Sciatic nerve (tissue), 2 donors: Measurements from ENCODE around the gene GRID1. TPM values are rescaled to one million over a fixed set of nuclear protein-coding genes. Genes with fewer than 3 reads are reported as not detected.

ENCODE experiments used
- ATAC-seq: fragments of 200-7000 bp; cut with Tn5 transposase; one replicate; pipeline ENCODE4 v1.9.1; 2020; ENCODE audit warnings: mild to moderate bottlenecking, moderate library complexity
- DNase-seq: peaks from one replicate; pipeline ENCODE4 v3.0.0-alpha.2; 2020; ENCODE audit warnings: low spot score
- intact Hi-C: fragments of 100-400 bp; cut with DNase I; formaldehyde crosslinking; loops from one replicate; pipeline ENCODE4 v1.14.2; 2022
- total RNA-seq: library from RNA; stranded (reverse); fragmentation: NEBNext Ultra II Directional; extraction: Animal tissue kit (Norgen Biotek cat#: 25700); gene quantifications from one replicate; pipeline ENCODE4 v1.2.1, GENCODE V29; 2021
- donor health status: DM: no; HTN: no; CAD: no.
- donor health status: DM: no; HTN: no; CAD: no.

The GRID1 gene
- total RNA-seq, 1 donor from 2014 or later: 15.4 TPM

DNA sequence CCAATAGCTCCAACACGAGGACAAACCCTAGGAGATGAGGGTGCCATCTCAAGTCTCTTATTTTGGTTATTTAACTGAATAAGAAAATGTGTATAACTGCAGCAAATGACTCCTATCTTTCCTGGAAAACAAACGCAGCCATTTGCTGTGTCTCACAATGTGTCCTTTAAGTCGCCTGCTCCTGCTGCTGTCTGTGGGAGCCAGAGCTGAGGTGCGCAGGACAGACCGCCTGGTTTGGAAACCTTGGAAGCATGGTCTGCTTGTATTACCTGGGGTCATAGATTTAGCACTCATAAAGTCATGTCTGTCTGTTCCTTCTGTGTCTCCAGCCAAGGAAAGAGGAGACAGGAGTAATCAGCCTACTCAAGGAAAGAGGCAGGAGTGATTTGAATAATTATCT is 760.2 kb downstream of the GRID1 start:
- ATAC-seq (no peak), DNase-seq (no peak)
- intact Hi-C loops: no loop called here

- intact Hi-C loops: no loop called here
- ATAC-seq (no peak), DNase-seq (no peak)
These were observed 761.7 kb downstream of the GRID1 start for GRCh38 chr10:85604884-85605283.

DNA sequence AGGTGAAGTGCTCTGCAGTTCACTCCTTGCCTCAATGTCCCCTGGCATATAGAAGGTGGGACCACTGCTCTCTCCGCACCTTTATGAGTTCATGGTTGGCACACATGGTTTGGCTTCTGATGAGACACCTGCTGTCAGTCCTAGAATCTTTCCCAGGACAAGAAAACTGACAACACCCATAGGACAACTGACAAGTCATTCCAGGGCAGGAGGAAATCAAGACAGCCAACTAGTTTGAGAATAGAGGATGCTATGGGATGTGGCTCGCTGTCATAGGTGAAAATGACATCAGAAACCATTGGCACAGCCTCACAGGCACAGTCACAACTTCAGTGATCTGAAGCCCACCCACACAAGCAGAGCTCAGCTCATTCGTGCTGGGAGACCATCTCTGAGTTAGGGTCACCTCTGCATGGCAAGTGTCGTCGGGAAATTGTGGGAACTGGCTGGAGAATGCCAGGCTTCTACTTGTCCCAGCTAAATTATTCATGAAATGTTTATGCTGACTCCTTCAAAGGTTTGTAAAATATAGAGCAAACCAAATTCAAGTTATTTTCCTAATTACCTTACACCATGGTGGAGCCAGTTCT is 762.4 kb downstream of the GRID1 start:
- intact Hi-C loops: no loop called here
- DNase-seq (no peak), ATAC-seq (no peak)

GRCh38 chr10:85603151-85603940 is 763.2 kb downstream of the GRID1 start:
- ATAC-seq: no peak
- intact Hi-C loops: no loop called here
- no peak for DNase-seq

DNA sequence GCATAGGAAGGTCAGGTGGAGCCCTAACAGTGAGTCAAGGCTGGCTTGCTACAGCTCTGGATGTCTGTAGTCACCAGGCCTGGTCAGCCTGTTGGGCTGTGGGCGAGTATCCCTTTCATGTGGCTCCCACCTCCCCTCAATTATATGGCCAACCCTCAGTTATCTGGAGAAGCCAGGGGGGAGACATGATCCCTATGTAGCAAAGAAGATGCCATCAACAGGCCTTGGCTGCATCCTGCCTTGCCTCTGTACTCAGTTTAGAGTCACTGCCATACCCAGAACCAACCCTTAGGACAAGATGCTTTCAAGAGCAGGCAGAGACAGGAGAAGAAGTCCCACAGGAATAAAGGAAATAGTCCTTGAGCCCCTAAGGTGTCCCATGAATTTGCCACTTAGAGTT is 763.9 kb downstream of the GRID1 start:
- DNase-seq (no peak), ATAC-seq (no peak)
- intact Hi-C loops: no loop called here

- ATAC-seq (no peak), DNase-seq (no peak)
- intact Hi-C loops: no loop called here
These were observed 764.3 kb downstream of the GRID1 start for GRCh38 chr10:85602306-85602705.

DNA sequence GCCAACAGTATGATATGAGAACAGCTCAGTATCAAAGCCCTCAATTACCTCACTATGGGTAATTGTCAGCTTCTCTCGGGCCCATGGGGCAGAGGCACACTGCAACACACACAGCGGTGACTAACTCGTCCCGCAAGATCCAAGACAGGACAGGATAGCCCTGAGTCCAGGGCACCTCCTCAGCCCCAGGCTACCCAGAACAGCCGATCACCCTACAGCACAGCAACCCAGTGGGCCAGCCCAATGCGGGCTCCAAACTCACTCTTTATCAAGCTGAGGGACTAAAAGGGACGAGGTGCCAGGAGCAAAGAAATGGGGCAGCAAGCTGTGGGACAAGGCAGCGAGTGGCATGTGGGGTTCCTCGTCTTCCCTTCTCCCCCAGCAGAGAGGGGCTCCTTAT is 765.1 kb downstream of the GRID1 start:
- intact Hi-C loops: no loop called here
- no peak for DNase-seq
- ATAC-seq: no peak

DNA sequence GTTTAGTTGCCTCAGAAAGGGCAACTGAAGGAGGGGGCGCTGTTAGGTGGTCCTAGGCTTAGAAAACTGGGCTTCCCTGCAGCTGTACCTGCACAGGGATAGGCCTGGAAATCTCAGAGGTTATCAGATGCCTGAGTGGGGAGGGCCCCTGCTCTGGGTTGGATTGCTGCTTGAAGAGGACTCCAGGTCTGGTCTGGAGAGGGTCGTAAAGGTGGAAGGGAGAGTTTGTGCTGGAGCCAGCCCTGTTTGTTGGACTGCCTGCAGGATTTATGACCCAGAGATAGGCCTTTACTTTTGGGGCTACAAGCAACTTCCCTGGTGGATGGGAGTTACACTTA is 765.9 kb downstream of the GRID1 start:
- no peak for DNase-seq
- intact Hi-C loops: no loop called here
- ATAC-seq: no peak

DNA sequence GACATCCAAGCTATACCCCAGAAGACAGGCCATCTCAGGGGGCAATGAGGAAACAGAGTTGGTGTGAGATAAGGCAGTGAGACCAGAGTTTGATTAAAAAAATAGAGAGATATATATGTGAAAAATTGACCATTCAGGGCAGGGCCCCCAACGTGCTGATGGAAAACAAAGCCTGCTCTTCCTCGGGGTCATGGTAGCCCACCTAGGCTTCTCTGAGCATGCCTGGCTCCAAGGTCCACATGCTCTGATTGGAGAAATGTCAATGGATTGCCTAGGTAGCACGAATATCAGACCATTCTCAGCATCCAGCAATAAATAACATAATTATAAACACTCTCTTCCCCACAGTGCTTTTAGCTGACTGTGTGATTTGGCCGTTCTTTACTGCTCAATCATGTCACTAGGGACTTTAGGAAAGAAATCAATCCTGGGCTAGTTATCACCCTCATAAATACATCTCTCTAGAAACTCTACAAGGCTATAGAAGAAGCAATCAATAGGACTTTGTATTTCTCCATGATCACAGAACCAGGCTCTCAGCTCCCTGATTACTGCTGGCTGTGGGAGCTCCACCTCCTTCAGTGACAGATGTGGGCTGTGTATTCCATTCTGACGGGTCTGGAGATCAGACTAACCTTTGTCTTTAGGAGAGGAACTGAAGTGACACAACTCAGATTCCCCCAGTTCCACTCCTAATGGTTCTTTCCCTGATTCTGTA is 766.4 kb downstream of the GRID1 start:
- no peak for ATAC-seq
- intact Hi-C loops: no loop called here
- no peak for DNase-seq

GRCh38 chr10:85599081-85599480 is 767.5 kb downstream of the GRID1 start:
- intact Hi-C loops: no loop called here
- DNase-seq (no peak), ATAC-seq (no peak)

DNA sequence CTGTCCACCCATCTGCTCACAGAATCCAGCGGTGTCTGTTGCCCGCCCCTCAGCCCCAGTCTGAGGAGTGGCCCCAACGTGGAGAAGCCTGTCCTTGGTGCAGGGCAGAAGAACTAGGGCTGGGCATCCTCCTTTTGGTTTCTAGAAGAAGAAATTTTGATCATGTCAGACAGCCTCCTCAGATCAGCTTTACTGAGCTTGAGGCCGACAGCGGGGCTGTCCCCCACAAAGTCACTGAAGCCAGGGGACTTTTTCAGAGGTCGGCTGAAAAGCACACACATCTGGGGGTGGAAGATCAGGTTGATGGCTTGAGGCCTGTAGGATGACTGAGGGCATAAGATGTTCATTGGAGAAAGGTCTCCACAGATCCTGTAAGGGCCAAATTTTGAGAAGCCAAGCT is 767.9 kb downstream of the GRID1 start:
- DNase-seq: no peak
- ATAC-seq: no peak
- intact Hi-C loops: no loop called here

DNA sequence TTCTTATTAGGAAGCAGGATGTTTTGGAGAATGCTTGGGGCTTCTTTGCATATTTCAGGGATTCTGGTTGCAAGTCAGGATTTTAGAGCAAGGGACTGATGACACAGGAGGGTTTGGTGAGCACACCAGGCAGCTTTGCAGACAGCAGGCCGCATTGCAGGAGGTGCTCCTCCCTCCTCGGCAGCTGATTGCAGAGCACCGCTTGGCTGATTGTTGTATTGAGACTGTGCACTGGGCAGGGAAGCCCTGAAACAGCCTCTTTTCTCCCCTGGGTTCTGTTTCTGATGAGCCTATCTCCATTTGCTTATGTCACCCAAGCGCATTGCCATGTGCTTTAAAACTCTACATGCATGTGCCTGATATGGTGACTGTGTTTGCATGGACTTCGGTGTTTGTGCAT is 769.6 kb downstream of the GRID1 start:
- intact Hi-C loops: no loop called here
- no peak for ATAC-seq

GRCh38 chr10:85596389-85596788 is 770.2 kb downstream of the GRID1 start:
- DNase-seq (no peak), ATAC-seq (no peak)
- intact Hi-C loops: no loop called here

More for the DNA sequence above, 769.6 kb downstream of the GRID1 start:
- no peak for DNase-seq

DNA sequence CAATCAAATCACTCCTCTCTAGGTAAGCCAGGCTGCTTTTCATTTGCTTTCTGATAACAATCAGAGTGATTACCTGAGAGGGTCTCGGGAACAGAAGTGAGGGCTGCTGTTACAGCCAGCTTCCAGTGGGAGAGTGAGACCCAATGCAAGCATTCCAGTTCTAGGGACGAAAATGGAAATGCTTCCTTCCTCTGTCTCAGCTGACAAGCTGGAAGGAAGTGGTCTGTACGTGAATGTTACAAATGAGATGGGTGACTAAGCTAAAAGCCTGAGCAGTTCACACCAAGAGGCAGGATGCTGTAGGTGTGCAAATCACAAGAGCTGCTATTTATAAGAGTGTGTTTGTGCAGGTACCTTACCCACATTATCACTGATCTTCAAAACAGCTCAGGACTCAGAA is 772.4 kb downstream of the GRID1 start:
- ATAC-seq (no peak), DNase-seq (no peak)
- intact Hi-C loops: no loop called here

- DNase-seq (no peak), ATAC-seq (no peak)
- intact Hi-C loops: no loop called here
These were observed 773.3 kb downstream of the GRID1 start for GRCh38 chr10:85593226-85593772.

- DNase-seq: no peak
- no peak for ATAC-seq
- intact Hi-C loops: no loop called here
These were observed 785.2 kb downstream of the GRID1 start for GRCh38 chr10:85581371-85581770.

GRCh38 chr10:85580585-85580984 is 786.0 kb downstream of the GRID1 start:
- no peak for DNase-seq
- intact Hi-C loops: no loop called here
- no peak for ATAC-seq

GRCh38 chr10:85578860-85579259 is 787.7 kb downstream of the GRID1 start:
- DNase-seq (no peak), ATAC-seq (no peak)
- intact Hi-C loops: no loop called here

DNA sequence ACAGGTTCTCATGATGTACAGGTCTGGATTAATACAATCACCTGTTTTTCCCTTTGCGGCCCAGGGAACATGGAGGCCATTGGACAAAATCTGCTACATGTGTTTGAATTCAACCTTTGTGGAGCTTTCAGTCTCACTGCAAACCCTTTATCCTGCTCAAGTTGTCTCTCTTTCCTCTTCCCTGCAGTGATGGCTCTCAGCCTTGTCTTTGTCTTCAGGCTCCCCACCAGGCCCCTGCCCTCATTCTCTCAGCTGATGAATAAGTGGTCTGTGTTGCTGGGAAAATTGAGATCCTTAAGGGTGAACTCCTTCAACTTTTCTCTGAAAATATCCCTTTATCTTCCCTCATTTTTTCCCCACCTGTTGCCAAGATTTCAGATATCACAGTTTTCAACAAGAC is 791.2 kb downstream of the GRID1 start:
- ATAC-seq: no peak
- DNase-seq: no peak
- intact Hi-C loops: no loop called here

DNA sequence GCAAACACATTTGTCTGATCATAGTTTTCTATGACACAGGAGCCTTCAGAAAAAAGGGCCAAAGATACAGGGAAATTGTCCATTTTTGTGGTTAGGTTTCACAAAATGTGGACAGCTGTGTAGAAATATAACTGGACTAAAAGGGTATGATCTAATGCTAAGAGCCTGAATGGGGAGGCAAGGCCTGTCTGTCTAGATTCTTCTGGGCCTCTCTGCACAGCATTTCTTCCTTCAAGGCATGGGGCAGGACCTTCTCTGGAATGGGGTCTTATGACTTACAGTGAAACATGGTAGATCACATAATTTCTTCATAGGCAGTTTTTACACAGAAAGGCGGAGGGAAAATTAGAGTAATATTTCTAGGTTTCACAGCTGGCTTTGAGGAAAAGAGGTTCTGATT is 795.7 kb downstream of the GRID1 start:
- DNase-seq: no peak
- no peak for ATAC-seq
- intact Hi-C loops: no loop called here
